HG02571 (cell line): ENCODE data around the gene PALM2AKAP2.

Experiments used
- ATAC-seq: cut with Tn5 transposase; IDR thresholded peaks from one replicate; pipeline ENCODE4 v1.9.1; 2021; ENCODE audit warnings: mild to moderate bottlenecking, moderate library complexity; ENCODE audit not compliant: unreplicated experiment

Gene PALM2AKAP2

GRCh38 chr9:109771796-109772531 lies 8.0 kb upstream of the PALM2AKAP2 start:
- no peak for ATAC-seq

- ATAC-seq: no peak
Observed at GRCh38 chr9:109775516-109775915, 4.5 kb upstream of the PALM2AKAP2 start.

GRCh38 chr9:109776391-109776790 lies 3.6 kb upstream of the PALM2AKAP2 start:
- no peak for ATAC-seq

DNA sequence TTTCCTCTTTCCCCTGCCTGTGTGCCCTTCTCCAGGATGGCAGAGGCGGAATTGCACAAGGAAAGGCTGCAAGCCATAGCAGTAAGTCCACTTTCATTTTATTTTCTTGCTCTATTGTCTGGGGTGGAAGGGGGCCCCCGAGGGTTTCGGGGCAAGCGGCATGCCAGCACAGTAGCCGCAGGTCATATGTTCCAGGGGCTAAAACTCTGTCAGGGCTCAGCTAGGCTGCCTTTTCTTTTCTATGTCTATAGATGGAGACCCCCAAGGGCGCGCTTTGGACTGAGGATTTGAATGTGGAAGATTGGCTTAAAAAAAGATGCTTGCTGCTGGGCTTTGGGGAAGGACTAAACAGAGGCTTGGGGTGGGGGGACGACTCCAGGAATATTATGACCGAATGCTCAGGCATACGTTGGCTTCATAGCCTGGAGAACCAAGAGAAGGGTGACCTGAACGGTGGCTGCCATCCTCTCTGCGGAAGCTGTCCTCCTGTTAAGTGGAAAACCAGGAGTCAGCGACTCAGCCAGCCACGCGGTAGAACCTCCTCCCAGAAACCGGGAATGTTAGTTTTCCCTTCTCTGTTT lies 545 bp downstream of the PALM2AKAP2 start:
- no peak for ATAC-seq

- no peak for ATAC-seq
Observed at GRCh38 chr9:109781086-109781485, 1.1 kb downstream of the PALM2AKAP2 start.

DNA sequence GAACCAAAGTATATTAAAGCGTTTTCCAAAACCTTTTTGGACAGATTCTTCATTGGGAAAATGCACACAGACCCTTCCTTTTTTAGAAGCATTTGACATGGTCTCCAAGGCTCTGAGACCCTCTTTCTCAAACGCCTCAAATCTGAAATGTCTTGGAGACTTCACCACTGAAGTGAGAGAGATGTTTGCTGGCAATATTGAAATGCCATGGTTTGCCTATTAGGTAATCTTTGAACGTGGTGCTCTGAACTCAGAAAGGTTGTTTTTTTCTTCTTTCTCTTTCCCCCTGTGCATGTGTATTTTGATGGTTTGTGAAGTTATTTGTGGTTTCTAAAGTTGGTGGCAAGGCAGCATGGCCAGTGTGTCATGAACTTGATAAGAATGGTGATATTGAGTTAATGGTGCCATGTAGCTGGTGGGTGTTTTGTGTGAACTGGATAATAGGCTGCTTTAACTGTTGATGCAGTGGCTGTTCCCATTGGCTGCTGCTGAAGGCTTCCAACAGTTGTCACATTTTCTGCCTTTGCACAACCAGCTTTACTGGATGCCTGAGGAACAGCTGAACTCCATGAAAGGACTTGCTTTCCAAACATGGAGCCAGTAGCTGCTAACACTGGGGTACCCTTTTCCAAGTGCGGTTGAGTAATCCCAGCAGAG lies 1.7 kb downstream of the PALM2AKAP2 start:
- no peak for ATAC-seq

GRCh38 chr9:109787735-109788134 lies 7.7 kb downstream of the PALM2AKAP2 start:
- ATAC-seq: no peak

DNA sequence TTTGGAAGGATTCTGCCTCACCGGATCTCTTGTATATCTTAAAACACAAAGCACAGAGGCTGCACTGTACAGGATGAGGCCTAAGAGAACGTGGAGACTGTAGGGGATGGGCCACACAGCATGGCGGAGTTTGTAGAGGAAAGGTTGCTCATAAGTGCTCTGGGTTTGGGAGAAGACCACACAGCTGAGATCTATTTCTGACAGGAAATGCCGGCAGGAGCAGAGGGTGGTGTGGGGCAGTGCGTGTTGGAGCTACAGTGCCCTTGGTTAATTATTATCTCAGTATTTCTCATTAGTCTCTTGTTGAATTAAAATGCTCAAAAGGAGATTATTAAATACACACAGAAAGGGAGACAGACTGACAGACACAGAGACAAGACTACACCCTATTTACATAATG lies 9.6 kb downstream of the PALM2AKAP2 start:
- no peak for ATAC-seq

DNA sequence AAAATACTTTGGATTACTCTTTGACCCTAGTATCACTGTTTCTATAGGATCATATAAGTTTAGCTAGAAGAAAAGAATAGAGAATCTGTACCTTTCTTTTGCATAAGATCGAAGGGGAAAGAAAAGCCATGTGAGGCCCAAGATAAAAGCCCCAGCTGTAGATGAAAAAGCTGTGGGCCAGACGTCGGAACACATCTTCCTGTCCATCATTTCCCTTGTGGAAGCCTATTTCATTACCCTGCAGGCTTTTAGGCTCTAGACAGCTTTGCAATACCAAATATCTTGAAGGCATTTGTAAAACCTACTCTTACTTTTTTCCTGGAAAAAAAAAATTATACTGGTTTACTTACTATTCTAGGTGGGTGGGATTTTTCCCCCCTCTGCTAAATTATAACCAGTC lies 10.0 kb downstream of the PALM2AKAP2 start:
- no peak for ATAC-seq

DNA sequence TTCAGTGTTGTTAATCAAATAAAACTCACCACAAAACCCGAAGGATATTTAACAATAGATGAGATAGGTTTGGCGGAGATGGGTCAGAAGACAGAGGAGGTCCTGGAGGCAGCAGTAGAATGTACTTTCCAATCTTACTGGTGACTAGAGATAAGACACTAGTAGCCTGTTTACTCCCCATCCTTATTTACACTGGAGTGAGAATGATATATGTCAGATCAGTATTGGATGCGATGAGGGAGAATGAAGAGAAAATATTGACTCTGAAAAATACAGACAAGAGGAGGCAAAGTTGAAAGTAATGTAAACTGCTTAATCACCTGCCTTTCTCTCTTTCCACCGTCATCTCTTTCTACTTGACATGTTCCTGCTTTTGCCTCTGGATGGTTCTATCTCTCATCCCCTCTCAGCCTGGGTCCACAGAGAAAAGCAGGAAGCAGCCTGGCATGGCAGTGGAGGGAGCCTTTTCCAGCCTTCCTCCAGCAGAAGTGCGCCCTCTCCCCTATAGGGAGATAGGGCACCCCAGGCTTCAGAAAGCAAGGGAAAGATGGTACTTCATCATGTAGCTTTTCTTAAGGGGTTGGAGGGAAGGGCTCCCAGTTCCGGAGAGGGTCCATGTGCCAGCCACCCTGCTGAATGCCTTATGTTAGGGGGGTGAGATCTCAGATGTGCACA lies 11.1 kb downstream of the PALM2AKAP2 start:
- ATAC-seq: no peak

DNA sequence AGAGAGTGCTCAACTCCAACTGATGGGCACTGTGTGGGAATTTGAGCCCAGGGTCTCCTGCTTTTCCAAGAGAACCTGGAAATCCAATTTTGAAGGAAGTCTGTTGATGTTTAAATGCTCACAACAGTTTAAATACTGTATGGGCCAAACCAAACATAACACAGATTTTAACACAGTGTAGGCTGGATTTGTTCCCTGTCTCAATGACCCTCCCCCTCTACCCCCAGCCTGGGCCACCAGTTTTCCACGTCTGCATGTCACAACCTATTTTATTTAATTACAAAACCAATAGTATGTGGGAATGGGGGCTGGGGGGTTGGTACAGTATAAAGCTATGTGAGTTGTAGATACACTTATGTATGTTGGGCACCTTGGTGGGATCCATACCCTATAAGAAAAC lies 11.7 kb downstream of the PALM2AKAP2 start:
- no peak for ATAC-seq

- no peak for ATAC-seq
Observed at GRCh38 chr9:109792951-109793546, 13.1 kb downstream of the PALM2AKAP2 start.

- no peak for ATAC-seq
Observed at GRCh38 chr9:109793921-109794320, 13.9 kb downstream of the PALM2AKAP2 start.

GRCh38 chr9:109794361-109795012 lies 14.5 kb downstream of the PALM2AKAP2 start:
- ATAC-seq: no peak

DNA sequence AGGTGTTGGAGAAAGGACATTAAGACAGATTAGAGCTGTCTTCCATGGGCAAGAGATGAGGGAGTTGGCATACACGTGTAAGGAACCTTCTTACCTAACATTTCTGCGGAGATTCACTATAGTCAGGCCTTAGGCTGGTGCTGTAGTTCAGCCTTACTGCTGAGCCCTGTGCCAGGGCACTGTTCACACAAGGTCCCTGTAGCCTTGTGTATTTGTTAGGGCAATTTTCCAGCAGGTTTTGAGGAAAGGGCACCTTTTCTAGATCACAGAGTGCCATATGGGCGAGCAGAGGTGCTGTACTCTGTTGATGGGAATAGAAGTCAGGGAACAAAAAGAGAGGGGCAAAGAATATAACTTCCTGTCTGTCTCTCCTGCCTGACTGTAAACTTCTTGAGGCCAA lies 15.6 kb downstream of the PALM2AKAP2 start:
- ATAC-seq: no peak

GRCh38 chr9:109796078-109796477 lies 16.1 kb downstream of the PALM2AKAP2 start:
- no peak for ATAC-seq

DNA sequence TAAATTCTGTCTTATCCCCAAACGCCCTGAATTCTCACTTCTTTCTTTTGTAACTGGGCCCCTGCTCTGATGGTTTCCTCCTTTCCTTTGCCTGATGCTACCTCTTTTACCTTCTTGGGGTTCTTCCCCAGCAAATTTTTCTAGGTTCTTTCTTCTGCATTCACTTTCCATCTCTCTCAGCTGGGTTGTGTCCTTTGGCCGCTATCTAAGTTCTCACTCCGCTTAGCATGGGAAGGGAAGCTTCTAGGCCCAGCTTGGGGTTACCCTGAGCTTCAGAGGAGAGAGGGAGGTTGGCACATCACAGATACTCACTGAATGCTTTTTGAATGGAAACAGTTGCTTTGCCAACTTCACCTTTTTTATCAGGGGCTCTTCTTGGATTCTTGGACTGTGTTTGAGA lies 17.0 kb downstream of the PALM2AKAP2 start:
- no peak for ATAC-seq

DNA sequence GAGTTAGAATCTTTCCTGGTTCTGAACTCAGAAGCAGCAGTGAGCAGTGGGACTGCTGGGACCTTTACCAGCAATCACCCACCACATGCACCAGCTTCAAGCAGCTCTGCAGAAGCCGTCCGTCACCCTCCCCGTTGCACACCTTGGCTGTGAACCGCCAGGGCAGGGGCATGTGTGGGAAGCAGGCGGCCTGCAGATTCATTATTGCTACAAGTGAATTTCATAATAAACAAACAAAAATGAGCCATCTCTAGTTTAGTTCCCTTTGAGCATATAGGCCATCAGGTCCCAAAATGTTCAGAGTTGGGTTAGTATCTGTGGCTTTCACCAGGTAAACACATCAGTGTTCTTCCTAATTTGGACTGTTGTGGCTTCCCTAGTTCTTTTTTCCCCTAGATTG lies 17.5 kb downstream of the PALM2AKAP2 start:
- no peak for ATAC-seq

DNA sequence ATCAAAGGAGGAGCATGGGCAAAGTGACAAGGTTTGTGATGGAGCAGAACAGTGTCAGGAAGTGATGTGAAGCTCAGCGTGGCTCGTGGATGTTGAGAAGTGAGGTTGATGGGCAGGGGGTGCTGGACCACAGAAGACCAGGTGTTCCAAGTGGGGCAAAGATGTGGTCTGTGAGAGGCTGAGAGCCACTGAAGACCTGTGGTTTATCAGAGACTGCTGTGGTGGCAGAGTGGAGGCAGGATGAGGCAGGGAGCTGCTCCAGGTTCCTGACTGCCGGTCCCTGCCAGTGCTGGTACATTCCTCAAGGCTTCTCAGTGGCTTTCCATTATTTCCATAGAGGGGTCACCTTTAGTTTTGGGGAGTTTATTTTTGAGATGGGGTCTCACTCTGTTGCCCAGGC lies 19.1 kb downstream of the PALM2AKAP2 start:
- no peak for ATAC-seq

- no peak for ATAC-seq
Observed at GRCh38 chr9:109799792-109800191, 19.8 kb downstream of the PALM2AKAP2 start.

- ATAC-seq: no peak
Observed at GRCh38 chr9:109801484-109801883, 21.5 kb downstream of the PALM2AKAP2 start.
